Panc1 (cell line): ENCODE data around the gene MAMDC2.

Experiments
- POLR2AphosphoS5 ChIP-seq: IDR thresholded peaks from 2 replicates; pipeline ENCODE4 v1.6.1; 2012; ENCODE audit warnings: mild to moderate bottlenecking, low read depth, low read length, moderate library complexity
- REST ChIP-seq, 2 experiments: IDR thresholded peaks; 2 replicates each; pipeline ENCODE4 v1.6.1; 2011 to 2012; ENCODE audit warnings: low read depth in 2 of 2, control low read depth in 1 of 2, low read length in 1 of 2, mild to moderate bottlenecking in 1 of 2, moderate library complexity in 1 of 2; ENCODE audit not compliant: insufficient read depth in 1 of 2
- TF ChIP-seq, protein P1 (sequence below): fragments of 450-650 bp; IDR thresholded peaks from 2 replicates; pipeline ENCODE4 v1.5.1; 2017; ENCODE audit warnings: mild to moderate bottlenecking

GRCh38 chr9:70030156-70030555 lies 13.5 kb upstream of the MAMDC2 start:
- TF ChIP-seq, protein P1, sequence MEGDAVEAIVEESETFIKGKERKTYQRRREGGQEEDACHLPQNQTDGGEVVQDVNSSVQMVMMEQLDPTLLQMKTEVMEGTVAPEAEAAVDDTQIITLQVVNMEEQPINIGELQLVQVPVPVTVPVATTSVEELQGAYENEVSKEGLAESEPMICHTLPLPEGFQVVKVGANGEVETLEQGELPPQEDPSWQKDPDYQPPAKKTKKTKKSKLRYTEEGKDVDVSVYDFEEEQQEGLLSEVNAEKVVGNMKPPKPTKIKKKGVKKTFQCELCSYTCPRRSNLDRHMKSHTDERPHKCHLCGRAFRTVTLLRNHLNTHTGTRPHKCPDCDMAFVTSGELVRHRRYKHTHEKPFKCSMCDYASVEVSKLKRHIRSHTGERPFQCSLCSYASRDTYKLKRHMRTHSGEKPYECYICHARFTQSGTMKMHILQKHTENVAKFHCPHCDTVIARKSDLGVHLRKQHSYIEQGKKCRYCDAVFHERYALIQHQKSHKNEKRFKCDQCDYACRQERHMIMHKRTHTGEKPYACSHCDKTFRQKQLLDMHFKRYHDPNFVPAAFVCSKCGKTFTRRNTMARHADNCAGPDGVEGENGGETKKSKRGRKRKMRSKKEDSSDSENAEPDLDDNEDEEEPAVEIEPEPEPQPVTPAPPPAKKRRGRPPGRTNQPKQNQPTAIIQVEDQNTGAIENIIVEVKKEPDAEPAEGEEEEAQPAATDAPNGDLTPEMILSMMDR, result no peak
- TF ChIP-seq POLR2AphosphoS5 (no peak), REST (IDR thresholded peaks at IDR 0.05; ENCODE audit: insufficient read depth in 1 of 2, low read depth in 2 of 2, low read length in 1 of 2) (no peak)
